Lower leg skin (tissue), 4 donors: ENCODE results near the gene ROBO1. TPM values are rescaled to one million over a fixed set of nuclear protein-coding genes. Genes with fewer than 3 reads are reported as not detected.
"Not testable (repeated sequence)": the region's sequence is repeated elsewhere in the genome, so short reads cannot be mapped to it uniquely, and the experiment has no call there.

ENCODE experiments used
- DNase-seq, 2 donors: peaks; one replicate each; pipeline ENCODE4 v3.0.0-alpha.2; 2019; ENCODE audit warnings: low spot score in 2 of 2
- H3K4me3 ChIP-seq: fragments of 200-600 bp; sonication (generic); 2 replicates; pipeline ENCODE4 v1.5.1; 2017; ENCODE audit warnings: mild to moderate bottlenecking, low read depth; ENCODE audit not compliant: poor library complexity, severe bottlenecking
- POLR2A ChIP-seq, 2 donors: fragments of 450-650 bp; IDR thresholded peaks; one replicate each; pipeline ENCODE4 v1.6.1; 2016 to 2017; ENCODE audit warnings: antibody characterized with exemption in 2 of 2, mild to moderate bottlenecking in 1 of 2, moderate library complexity in 1 of 2
- WGBS, 2 donors: methylation state at CpG; one replicate each; pipeline ENCODE4 v1.1.5; 2018; 5-methylcytosine and 5-hydroxymethylcytosine counted together
- intact Hi-C: fragments of 100-400 bp; cut with DNase I; formaldehyde crosslinking; loops from one replicate; pipeline ENCODE4 v1.15.0; 2023; ENCODE audit warnings: low total_unique reads
- total RNA-seq, 4 donors: library from RNA; depleted of rRNA; stranded (reverse); fragments of >200 nt; gene quantifications; one replicate each; pipeline ENCODE4 v1.1.0, GENCODE V29; 2016
- TF ChIP-seq, protein P1 (sequence below), 3 donors: fragments of 450-650 bp; IDR thresholded peaks; one replicate each; pipeline ENCODE4 v1.5.1; 2016; ENCODE audit warnings: antibody characterized with exemption in 3 of 3, mild to moderate bottlenecking in 3 of 3, moderate library complexity in 2 of 3

Gene ROBO1
- total RNA-seq, 4 donors from 2014 or later, result 26.3 to 60.0 (median 51.0) TPM

DNA sequence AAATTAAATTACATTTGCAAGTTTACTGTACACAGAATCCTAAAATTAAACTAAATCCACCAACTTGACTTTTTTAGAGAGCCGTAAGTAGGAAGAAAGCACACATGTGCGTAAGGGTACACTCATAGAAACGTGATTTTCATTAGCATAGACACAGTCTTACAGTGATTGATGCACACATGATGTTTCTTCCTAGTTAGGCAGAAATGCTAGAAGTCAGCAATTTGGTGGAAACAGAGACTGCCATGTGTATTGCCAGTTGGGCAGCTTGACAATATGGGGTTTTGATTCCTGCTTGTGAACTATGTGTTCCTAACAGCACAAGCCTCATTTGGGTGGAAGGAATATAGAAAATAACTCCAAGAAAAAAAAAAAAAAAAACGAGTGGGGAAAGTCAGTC is 878.5 kb downstream of the ROBO1 start:
- 18 to 26% methylated on average over 4 of the region's 4 CpGs for WGBS, 2 donors
- peak in 1 of 2 donors; percentile 23 for DNase-seq
- no peak for TF ChIP-seq POLR2A (IDR thresholded peaks at IDR 0.05)
- TF ChIP-seq, protein P1, sequence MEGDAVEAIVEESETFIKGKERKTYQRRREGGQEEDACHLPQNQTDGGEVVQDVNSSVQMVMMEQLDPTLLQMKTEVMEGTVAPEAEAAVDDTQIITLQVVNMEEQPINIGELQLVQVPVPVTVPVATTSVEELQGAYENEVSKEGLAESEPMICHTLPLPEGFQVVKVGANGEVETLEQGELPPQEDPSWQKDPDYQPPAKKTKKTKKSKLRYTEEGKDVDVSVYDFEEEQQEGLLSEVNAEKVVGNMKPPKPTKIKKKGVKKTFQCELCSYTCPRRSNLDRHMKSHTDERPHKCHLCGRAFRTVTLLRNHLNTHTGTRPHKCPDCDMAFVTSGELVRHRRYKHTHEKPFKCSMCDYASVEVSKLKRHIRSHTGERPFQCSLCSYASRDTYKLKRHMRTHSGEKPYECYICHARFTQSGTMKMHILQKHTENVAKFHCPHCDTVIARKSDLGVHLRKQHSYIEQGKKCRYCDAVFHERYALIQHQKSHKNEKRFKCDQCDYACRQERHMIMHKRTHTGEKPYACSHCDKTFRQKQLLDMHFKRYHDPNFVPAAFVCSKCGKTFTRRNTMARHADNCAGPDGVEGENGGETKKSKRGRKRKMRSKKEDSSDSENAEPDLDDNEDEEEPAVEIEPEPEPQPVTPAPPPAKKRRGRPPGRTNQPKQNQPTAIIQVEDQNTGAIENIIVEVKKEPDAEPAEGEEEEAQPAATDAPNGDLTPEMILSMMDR (IDR thresholded peaks at IDR 0.05), result no peak
- intact Hi-C loops, result no loop called here
- H3K4me3 ChIP-seq, result no peak overlapping the region

DNA sequence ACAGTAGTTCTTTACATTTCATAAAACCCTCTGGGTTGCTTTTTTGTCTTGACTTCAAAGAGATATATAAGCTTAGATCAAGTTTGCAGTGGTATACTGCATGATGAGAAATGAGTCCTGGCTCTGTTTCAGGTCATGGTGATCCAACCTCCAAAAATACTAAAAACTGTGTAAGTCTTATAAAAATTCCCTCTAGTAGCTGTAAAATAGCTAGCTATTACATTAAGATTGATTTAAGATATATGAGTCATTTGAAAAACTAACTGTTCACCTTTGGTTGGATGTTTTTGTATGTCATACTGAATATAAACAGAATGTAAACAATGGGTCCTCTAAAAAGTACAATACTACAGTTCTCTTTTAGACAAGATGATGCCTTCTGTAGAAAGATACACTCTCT is 879.2 kb downstream of the ROBO1 start:
- intact Hi-C loops, result no loop called here
- TF ChIP-seq POLR2A (IDR thresholded peaks at IDR 0.05), result no peak
- TF ChIP-seq, protein P1 (IDR thresholded peaks at IDR 0.05), result no peak
- DNase-seq, result no peak
- no peak overlapping the region for H3K4me3 ChIP-seq

DNA sequence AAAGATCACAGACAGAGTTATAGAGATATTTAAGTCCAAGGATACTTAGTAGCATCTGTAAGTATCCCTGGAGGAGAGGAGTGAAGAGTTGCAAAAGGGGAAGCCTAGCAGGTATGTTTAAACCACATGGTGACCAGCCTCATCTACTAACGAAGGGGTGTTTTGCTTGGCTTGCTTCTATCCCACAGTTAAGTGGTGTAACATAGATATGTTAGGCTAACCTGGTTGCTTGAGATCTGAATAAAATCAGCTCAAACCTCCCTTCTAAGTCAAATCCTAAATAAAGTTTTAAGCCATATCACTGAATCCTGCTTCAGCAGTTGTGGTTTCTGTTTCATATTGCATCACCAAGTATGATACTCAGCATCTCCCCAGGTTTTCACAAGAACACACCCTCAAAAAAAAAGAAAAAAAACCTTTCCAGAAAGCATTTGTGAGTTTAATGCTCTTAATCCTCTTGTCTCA is 880.2 kb downstream of the ROBO1 start:
- H3K4me3 ChIP-seq, result no peak overlapping the region
- 43 to 60% methylated on average over 1 of the region's 1 CpG for WGBS, 2 donors
- TF ChIP-seq POLR2A (IDR thresholded peaks at IDR 0.05), result no peak
- TF ChIP-seq, protein P1 (IDR thresholded peaks at IDR 0.05), result no peak
- intact Hi-C loops, result no loop called here
- no peak for DNase-seq

DNA sequence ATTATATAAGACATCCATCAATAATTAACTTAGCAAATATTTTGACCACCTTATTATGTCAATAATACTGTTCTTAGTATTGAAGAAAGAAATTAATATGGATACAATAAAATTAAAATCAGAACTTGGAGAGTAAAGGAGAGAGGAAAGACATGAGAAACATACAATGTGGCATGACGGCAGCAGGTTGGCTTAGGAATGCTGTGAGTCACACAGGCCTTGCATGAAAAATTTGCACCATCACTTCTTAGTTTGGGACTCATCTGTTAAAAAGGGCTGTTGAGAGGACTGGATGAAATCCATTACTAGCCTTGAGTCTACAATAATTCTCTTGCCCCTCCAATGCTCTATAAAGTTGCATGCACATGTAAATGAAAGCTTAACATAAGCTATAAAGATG is 880.8 kb downstream of the ROBO1 start:
- intact Hi-C loops, result no loop called here
- no peak overlapping the region for H3K4me3 ChIP-seq
- WGBS, 2 donors, result 32 to 49% methylated on average over 1 of the region's 1 CpG
- TF ChIP-seq, protein P1 (IDR thresholded peaks at IDR 0.05), result no peak
- no peak for TF ChIP-seq POLR2A (IDR thresholded peaks at IDR 0.05)
- DNase-seq, result no peak

DNA sequence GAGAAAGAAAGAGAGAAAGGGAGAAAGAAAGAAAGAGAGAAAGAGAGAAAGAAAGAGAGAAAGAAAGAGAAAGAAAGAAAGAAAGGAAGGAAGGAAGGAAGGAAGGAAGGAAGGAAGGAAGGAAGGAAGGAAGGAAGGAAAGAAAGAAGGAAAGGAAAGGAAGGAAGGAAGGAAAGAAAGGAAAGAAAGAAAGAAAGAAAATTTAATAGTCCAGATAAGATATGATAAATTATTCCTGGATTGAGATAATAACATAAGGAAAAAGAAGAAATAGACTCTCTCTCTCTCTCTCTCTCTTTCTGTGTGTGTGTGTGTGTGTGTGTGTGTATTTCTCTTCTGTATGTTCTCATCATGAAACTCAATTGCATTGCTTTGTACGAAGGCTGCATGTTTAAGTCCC is 883.2 kb downstream of the ROBO1 start:
- 87 to 91% methylated on average over 1 of the region's 1 CpG for WGBS, 2 donors
- intact Hi-C loops, H3K4me3 ChIP-seq, DNase-seq: not testable (repeated sequence)

DNA sequence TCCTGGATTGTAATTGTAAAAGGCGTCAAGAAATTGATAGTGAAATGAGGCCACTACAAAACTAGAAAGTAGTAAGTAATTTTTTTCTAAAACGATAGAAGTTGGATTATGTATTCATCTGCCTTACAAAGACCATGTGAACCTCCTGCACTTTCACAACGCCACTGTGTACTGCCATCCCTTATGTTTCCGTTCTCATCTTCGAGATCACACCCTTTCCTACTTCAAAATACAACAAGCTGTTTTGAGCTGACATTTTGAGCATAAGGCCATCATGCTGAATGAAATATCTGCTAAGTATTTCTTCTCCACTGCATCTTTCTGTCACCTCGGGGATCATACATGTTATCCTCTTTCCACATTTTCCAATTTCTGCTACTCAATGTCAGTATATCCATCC is 885.5 kb downstream of the ROBO1 start:
- intact Hi-C loops, result no loop called here
- WGBS, 2 donors, result 93 to 94% methylated on average over 6 of the region's 6 CpGs
- no peak for TF ChIP-seq POLR2A (IDR thresholded peaks at IDR 0.05)
- TF ChIP-seq, protein P1 (IDR thresholded peaks at IDR 0.05), result no peak
- H3K4me3 ChIP-seq, result no peak overlapping the region
- no peak for DNase-seq
